ENCODE results near the gene DHFR2.
"Not testable (repeated sequence)": the region's sequence is repeated elsewhere in the genome, so short reads cannot be mapped to it uniquely, and the experiment has no call there.

Gene DHFR2

DNA sequence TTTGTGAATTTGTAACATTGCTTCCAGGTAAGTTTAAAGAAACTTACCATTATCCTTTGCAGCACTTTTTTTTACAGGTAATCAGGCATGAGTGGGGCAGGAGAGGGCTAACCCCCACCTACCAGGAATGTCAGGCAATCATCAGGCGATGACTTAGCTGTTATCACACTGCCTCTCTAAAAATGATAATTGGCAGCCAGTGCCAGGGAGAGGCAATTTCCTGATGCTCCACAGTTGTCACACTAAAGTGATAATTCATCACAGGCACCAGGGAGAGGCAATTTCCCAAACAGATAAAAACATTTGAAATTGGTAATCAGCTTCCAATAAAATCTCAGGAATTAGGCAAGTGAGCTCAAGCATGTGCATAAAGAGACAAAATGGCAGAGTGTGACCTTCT lies 26.4 kb upstream of the DHFR2 start:
- no peak for TF ChIP-seq CTCF (IDR thresholded peaks at IDR 0.05; ENCODE audit: poor library complexity, severe bottlenecking)
- Histone ChIP-seq H3K27me3 (ENCODE audit: insufficient read depth, poor library complexity, severe bottlenecking) (no peaks in the 10 kb centered on the region), H3K4me1 (ENCODE audit: insufficient read depth, poor library complexity, severe bottlenecking) (no peaks in the 10 kb centered on the region), H3K27ac (ENCODE audit: poor library complexity, severe bottlenecking) (no peak overlapping the region), H3K4me3 (ENCODE audit: severe bottlenecking) (no peak overlapping the region), H3K9me3 (ENCODE audit: severe bottlenecking) (no peaks in the 10 kb centered on the region), H3K36me3 (ENCODE audit: low read depth) (0 out of 2 replicates have a peak, but pooled peaks cover 3% of the 10 kb centered on the region)
- DNase-seq (ENCODE audit: low spot score) (no peak), ATAC-seq (ENCODE audit: low read depth) (no peak)

GRCh38 chr3:94083261-94083660 lies 20.5 kb upstream of the DHFR2 start:
- Histone ChIP-seq H3K4me3 (ENCODE audit: severe bottlenecking) (no peak overlapping the region), H3K4me1 (ENCODE audit: insufficient read depth, poor library complexity, severe bottlenecking) (no peaks in the 10 kb centered on the region), H3K9me3 (ENCODE audit: severe bottlenecking) (no peaks in the 10 kb centered on the region), H3K36me3 (ENCODE audit: low read depth) (0 out of 2 replicates have a peak, but pooled peaks cover 3% of the 10 kb centered on the region), H3K27ac (ENCODE audit: poor library complexity, severe bottlenecking) (no peak overlapping the region), H3K27me3 (ENCODE audit: insufficient read depth, poor library complexity, severe bottlenecking) (no peaks in the 10 kb centered on the region)
- ATAC-seq (ENCODE audit: low read depth) (no peak), DNase-seq (ENCODE audit: low spot score) (no peak)
- no peak for TF ChIP-seq CTCF (IDR thresholded peaks at IDR 0.05; ENCODE audit: poor library complexity, severe bottlenecking)

GRCh38 chr3:94082391-94082937 lies 19.7 kb upstream of the DHFR2 start:
- no peaks in the 10 kb centered on the region for H3K4me1 ChIP-seq (ENCODE audit: insufficient read depth, poor library complexity, severe bottlenecking)
- no peak for DNase-seq (ENCODE audit: low spot score)
- H3K27me3 ChIP-seq (ENCODE audit: insufficient read depth, poor library complexity, severe bottlenecking) = no peaks in the 10 kb centered on the region
- no peak for TF ChIP-seq CTCF (IDR thresholded peaks at IDR 0.05; ENCODE audit: poor library complexity, severe bottlenecking)
- H3K4me3 ChIP-seq (ENCODE audit: severe bottlenecking) = no peak overlapping the region
- no peak for ATAC-seq (ENCODE audit: low read depth)
- 0 out of 2 replicates have a peak, but pooled peaks cover 3% of the 10 kb centered on the region for H3K36me3 ChIP-seq (ENCODE audit: low read depth)
- H3K27ac ChIP-seq (ENCODE audit: poor library complexity, severe bottlenecking) = no peak overlapping the region
- no peaks in the 10 kb centered on the region for H3K9me3 ChIP-seq (ENCODE audit: severe bottlenecking)

GRCh38 chr3:94081884-94082283 lies 19.2 kb upstream of the DHFR2 start:
- H3K36me3 ChIP-seq (ENCODE audit: low read depth) = 0 out of 2 replicates have a peak, but pooled peaks cover 3% of the 10 kb centered on the region
- H3K9me3 ChIP-seq (ENCODE audit: severe bottlenecking) = no peaks in the 10 kb centered on the region
- H3K4me3 ChIP-seq (ENCODE audit: severe bottlenecking) = no peak overlapping the region
- DNase-seq (ENCODE audit: low spot score) = no peak
- no peaks in the 10 kb centered on the region for H3K27me3 ChIP-seq (ENCODE audit: insufficient read depth, poor library complexity, severe bottlenecking)
- no peak for ATAC-seq (ENCODE audit: low read depth)
- TF ChIP-seq CTCF (IDR thresholded peaks at IDR 0.05; ENCODE audit: poor library complexity, severe bottlenecking) = no peak
- no peak overlapping the region for H3K27ac ChIP-seq (ENCODE audit: poor library complexity, severe bottlenecking)
- H3K4me1 ChIP-seq (ENCODE audit: insufficient read depth, poor library complexity, severe bottlenecking) = no peaks in the 10 kb centered on the region

- not testable (repeated sequence) for ATAC-seq (ENCODE audit: low read depth); H3K4me3 ChIP-seq (ENCODE audit: severe bottlenecking); H3K9me3 ChIP-seq (ENCODE audit: severe bottlenecking); H3K4me1 ChIP-seq (ENCODE audit: insufficient read depth, poor library complexity, severe bottlenecking); H3K27ac ChIP-seq (ENCODE audit: poor library complexity, severe bottlenecking); H3K27me3 ChIP-seq (ENCODE audit: insufficient read depth, poor library complexity, severe bottlenecking); DNase-seq (ENCODE audit: low spot score); H3K36me3 ChIP-seq (ENCODE audit: low read depth)
These were observed 17.8 kb upstream of the DHFR2 start for GRCh38 chr3:94080552-94080951.

All from RWPE2 (cell line).